ENCODE measurements around the gene CES2. TPM values are rescaled to one million over a fixed set of nuclear protein-coding genes. Genes with fewer than 3 reads are reported as not detected.

Gene CES2
- total RNA-seq, 3 donors from 2014 or later, result 25.9 to 33.1 (median 31.9) TPM

DNA sequence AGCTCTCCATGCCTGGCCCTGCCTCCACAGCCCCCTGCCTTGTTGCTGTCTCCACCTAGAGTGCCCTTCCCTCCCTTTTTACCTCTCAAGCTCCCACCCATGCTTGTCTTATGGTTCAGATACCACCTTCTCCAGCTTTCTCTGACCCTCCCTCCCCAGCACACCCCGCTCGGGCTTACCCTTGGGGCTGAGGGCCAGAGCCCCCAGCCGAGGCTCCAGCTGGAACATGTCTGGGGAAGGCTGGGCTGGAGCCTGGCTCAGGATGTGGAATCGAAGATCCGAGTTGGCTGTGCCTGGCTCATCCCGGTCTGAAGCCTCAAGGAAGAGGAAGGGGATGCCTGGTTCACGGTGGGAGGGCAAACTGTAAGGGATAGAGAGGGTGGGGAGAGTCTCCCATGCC is 20.3 kb upstream of the CES2 start:
- DNase-seq (ENCODE audit: low spot score in 2 of 2), result no peak
- intact Hi-C loops (cut with DNase I; ENCODE audit: low total_unique reads), result no loop called here
- H3K36me3 ChIP-seq, result no peaks in the 10 kb centered on the region
- no peaks in the 10 kb centered on the region for H3K4me1 ChIP-seq
- TF ChIP-seq POLR2A (IDR thresholded peaks at IDR 0.05) (no peak), POLR2AphosphoS5 (IDR thresholded peaks at IDR 0.05) (no peak), CTCF (IDR thresholded peaks at IDR 0.05) (no peak)
- H3K9me3 ChIP-seq, result no peaks in the 10 kb centered on the region
- H3K27me3 ChIP-seq, result peaks cover 0 to 8% of the 10 kb centered on the region in 2 donors
- no peak overlapping the region for H3K4me3 ChIP-seq
- H3K27ac ChIP-seq, result no peak overlapping the region

- no peak for DNase-seq (ENCODE audit: low spot score in 2 of 2)
- Histone ChIP-seq H3K4me1 (no peaks in the 10 kb centered on the region), H3K9me3 (no peaks in the 10 kb centered on the region), H3K27ac (no peak overlapping the region), H3K36me3 (no peaks in the 10 kb centered on the region), H3K4me3 (no peak overlapping the region), H3K27me3 (peaks cover 0 to 10% of the 10 kb centered on the region in 2 donors)
- intact Hi-C loops (cut with DNase I; ENCODE audit: low total_unique reads), result no loop called here
- TF ChIP-seq POLR2A (IDR thresholded peaks at IDR 0.05) (no peak), POLR2AphosphoS5 (IDR thresholded peaks at IDR 0.05) (no peak), CTCF (IDR thresholded peaks at IDR 0.05) (no peak)
These were observed 18.8 kb upstream of the CES2 start for GRCh38 chr16:66916518-66916917.

GRCh38 chr16:66917741-66918140 is 17.6 kb upstream of the CES2 start:
- Histone ChIP-seq H3K4me1 (no peaks in the 10 kb centered on the region), H3K36me3 (no peaks in the 10 kb centered on the region), H3K27me3 (peaks cover 0 to 10% of the 10 kb centered on the region in 2 donors), H3K4me3 (no peak overlapping the region), H3K27ac (no peak overlapping the region), H3K9me3 (no peaks in the 10 kb centered on the region)
- intact Hi-C loops (cut with DNase I; ENCODE audit: low total_unique reads), result no loop called here
- TF ChIP-seq POLR2A (IDR thresholded peaks at IDR 0.05), result no peak
- no peak for TF ChIP-seq POLR2AphosphoS5 (IDR thresholded peaks at IDR 0.05)
- TF ChIP-seq CTCF (IDR thresholded peaks at IDR 0.05), result no peak
- no peak for DNase-seq (ENCODE audit: low spot score in 2 of 2)

GRCh38 chr16:66918355-66918754 is 17.0 kb upstream of the CES2 start:
- H3K27me3 ChIP-seq, result peaks cover 0 to 10% of the 10 kb centered on the region in 2 donors
- no peak for DNase-seq (ENCODE audit: low spot score in 2 of 2)
- H3K4me3 ChIP-seq, result no peak overlapping the region
- H3K9me3 ChIP-seq, result no peaks in the 10 kb centered on the region
- no peak overlapping the region for H3K27ac ChIP-seq
- no peaks in the 10 kb centered on the region for H3K4me1 ChIP-seq
- intact Hi-C loops (cut with DNase I; ENCODE audit: low total_unique reads), result no loop called here
- TF ChIP-seq CTCF (IDR thresholded peaks at IDR 0.05), result no peak
- TF ChIP-seq POLR2AphosphoS5 (IDR thresholded peaks at IDR 0.05), result no peak
- TF ChIP-seq POLR2A (IDR thresholded peaks at IDR 0.05), result no peak
- H3K36me3 ChIP-seq, result no peaks in the 10 kb centered on the region

DNA sequence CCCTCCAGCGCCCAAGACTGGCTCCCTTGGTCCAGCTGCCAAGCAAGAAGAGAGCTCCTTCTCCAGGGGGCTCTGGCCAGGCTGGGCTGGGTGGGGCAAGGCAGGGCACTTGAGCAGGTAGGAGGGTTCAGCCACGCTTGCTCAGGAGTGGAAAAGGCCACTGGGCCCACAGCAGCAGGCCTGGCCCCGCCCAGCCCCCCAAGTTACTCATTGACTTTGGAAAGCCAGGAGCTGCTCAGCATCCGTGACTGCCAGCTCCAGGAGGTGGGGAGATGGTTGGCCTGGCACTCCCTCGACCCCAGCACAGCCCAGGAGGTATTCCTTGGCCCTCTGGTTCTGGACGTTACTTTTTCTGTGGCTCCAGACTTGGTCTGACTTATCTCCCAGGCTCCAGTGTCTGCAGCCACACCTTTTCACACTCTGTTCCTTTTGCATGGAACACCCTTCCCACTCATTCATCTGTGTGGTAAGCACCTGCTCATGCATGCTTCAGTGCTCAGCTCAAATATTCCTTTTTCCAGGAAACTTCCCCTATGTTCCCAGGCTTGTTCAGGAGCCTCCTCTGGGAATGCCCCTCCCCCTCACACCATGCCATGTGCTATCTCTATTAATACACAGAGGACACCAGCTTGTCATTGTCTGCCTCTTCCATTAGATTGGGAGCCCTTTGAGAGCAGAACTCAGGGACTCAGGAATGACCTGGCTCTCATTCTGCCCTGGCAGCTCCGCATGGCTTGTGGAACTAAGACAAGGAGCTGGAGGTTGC is 16.3 kb upstream of the CES2 start, which contains the start of gene CDH16:
Gene CDH16, minus strand, starts transcription at position 83 of the 766 bp plus-strand sequence. CDS start 820 bp downstream, outside the sequence.
- no peak for DNase-seq (ENCODE audit: low spot score in 2 of 2)
- intact Hi-C loops (cut with DNase I; ENCODE audit: low total_unique reads), result no loop called here
- H3K27me3 ChIP-seq, result peaks cover 0 to 12% of the 10 kb centered on the region in 2 donors
- H3K9me3 ChIP-seq, result no peaks in the 10 kb centered on the region
- H3K27ac ChIP-seq, result no peak within 1 kb of the TSS
- H3K36me3 ChIP-seq, result no peaks in the 10 kb centered on the region
- H3K4me1 ChIP-seq, result no peaks in the 10 kb centered on the region
- TF ChIP-seq POLR2AphosphoS5 (IDR thresholded peaks at IDR 0.05) (no peak), POLR2A (IDR thresholded peaks at IDR 0.05) (no peak), CTCF (IDR thresholded peaks at IDR 0.05) (no peak)
- H3K4me3 ChIP-seq, result no peak within 1 kb of the TSS
